NCI-H774 (cell line): ENCODE results near the gene AQP6.

ENCODE experiments used
- DNase-seq: peaks from one replicate; lab custom pipeline; 2025; lab: John Stamatoyannopoulos, UW

Gene AQP6

GRCh38 chr12:49942921-49943624 lies 29.7 kb upstream of the AQP6 start:
- no peak for DNase-seq

DNA sequence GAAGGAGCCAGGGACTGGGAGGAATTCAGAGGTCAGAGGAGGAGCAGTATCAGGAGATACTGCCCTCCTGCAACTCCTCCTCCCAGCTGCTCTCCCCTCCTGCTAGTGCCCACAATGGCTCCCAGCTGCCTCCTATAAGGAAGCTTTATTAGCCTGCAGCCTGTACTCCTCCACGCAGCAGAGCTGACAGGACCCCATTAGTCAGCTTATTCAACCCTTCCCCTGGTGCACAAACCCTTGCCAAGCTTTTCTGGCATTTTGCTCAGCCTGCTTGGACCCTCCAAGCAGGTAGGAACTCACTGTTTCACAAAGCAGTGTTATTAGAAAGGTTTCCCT lies 29.2 kb upstream of the AQP6 start:
- no peak for DNase-seq

DNA sequence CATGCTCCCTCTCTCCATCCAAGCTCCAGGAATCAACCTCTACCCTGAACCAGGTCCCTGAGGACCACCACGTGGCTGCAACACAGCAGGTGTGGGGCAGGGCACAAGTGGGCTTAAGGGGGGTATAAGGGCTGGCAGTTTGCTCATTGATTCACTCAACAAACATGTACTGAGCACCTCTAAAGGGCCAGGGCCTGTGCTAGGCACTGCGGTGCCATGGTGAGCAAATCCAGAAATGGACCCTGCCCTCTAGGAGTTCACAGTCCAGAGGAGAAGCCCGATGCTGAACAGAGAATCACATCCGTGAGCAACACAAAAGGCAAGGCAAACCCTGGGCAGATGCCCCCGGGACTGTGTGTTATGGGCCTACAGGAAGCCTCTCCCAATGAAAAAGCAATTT lies 28.7 kb upstream of the AQP6 start:
- DNase-seq, result no peak

DNA sequence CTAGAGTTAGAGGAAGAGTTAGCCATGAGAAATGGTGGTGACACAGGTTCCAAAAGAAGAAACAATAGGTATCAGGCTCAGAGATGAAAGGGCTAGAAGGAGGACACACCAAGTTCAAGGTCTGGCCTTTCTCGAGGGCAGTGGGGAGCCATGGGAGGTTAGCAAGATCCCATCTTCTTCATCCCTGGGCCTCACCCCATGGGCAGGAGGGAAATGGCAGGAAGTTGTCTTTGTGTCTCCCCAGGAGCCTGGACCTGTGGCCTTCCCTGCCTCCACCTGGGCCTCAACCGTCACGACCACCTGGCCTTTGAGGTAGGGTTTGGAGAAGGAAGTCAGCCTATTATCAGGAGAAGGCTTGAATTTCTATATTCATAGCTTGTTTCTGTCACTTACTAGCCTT lies 28.0 kb upstream of the AQP6 start:
- no peak for DNase-seq

DNA sequence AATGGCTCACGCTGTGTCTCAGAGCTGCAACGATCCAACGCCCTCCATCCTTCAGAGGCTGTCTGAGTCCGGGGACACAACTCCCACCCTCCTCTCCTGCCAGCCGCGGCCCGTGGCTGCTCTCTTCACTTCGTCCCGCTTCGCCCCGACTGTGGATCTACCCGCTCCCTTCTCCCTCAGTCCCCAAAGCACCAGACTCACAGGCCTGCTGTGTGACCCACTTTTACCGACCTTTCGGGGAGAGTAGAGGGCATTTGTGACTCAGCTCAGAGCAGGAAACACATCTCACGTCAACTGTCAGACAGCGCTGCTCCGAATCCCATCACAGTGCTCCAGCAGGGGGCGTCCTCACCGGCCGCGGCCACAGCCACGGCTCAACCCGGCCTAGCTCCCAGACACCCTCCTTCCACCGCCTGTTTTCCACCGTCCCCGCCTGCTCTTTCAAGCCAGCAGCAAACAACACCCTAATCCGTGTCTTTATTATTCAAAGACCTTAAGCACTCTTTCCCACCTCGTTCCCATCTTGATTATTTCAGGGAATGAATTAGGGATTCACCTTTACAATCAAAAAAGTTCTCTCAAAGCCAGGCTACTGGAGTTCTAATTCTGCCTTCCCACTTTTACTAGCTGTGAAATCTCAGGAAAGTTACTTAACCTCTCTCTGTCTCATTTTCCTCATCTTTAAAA lies 27.2 kb upstream of the AQP6 start:
- DNase-seq, result peak; percentile 64

DNA sequence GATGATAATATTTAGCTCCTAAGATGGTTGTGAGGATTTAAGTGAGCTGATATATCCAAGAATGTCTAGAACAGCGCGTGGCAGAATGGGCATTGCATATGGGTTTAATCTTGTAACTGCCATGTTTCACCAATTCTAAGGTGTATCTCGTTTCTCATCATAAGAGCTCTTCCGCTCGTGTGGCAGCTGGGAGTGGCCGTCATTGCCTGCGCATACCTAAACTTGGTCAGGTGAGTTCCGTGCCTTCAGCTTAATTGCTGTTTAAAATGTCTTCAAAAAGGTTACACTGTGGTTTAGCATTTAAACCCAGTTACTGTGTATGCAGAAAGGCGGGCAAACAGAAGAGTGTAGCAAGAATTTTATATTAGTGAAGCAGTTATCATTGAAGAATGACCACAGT lies 26.7 kb upstream of the AQP6 start:
- no peak for DNase-seq

GRCh38 chr12:49946497-49946896 lies 26.2 kb upstream of the AQP6 start:
- no peak for DNase-seq

GRCh38 chr12:49947593-49948226 lies 25.0 kb upstream of the AQP6 start:
- no peak for DNase-seq

DNA sequence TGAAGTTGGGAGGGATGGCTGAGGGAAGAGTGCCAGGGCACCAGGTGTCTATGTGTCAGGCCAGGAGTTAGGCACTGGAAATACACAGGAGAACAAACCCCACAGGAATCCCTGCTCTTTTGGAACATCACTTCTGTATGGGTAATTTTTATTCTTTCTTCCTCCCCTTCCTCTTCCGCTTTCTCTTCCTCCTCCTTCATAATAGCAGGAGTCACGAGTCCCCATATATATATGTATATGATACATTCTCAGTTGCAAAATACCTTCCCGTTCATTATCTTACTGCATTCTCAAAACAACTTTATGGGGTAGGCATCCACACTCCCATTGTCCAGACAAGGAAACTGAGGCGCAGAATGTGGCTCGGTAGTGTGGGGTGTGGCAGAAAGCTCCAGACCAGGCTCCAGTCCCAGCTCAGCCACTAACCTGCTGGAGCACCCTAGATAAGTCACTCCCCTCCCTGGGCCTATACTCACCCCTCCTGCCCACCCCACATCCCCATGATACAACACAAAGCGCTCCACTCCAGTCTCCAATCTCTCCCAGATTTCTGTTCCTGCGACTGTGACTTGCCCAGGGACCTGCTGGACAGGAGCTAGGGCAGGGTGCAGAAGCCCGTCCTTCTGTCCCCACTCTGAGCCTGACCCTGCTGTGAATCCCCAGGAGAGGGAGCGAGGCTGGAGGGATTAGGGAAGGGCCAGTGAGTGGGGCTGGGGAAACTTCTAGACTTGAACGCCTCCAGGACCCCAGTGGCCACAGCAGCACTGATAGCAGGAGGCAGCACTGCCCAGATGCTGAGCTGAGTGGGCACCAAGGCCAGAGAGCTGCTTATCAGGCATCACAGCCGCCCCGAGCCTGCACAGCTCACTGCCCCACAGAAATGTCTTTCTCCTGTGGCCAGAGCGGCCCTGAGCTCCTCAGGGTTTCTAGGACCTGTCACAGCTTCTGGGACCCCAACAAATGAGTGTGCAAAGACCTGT lies 23.6 kb upstream of the AQP6 start:
- no peak for DNase-seq

DNA sequence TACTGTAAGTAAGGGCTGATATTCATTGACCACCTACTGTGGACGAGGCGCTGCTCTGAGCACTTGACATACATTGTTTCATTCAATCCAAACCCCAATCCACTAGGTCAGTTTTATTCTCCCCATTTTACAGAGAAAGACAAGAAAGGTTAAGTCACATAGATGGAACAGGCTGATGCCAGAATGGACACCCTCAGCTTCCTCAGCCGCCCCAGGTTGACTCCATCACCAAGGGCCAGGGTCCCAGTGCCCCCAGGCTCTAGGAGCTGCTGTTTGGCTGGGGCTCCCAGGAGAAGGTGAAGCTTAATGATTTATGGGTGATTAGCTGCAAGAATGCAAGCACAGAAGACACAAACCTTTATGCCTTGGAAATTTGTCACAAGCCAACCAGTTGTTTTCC lies 22.9 kb upstream of the AQP6 start:
- DNase-seq, result no peak

GRCh38 chr12:49950273-49951251 lies 22.2 kb upstream of the AQP6 start, which contains the start of gene AQP2:
TSS of gene AQP2 (plus strand) at chr12:49950737. CDS start at chr12:49950831, 94 bp downstream.
- DNase-seq, result no peak

DNA sequence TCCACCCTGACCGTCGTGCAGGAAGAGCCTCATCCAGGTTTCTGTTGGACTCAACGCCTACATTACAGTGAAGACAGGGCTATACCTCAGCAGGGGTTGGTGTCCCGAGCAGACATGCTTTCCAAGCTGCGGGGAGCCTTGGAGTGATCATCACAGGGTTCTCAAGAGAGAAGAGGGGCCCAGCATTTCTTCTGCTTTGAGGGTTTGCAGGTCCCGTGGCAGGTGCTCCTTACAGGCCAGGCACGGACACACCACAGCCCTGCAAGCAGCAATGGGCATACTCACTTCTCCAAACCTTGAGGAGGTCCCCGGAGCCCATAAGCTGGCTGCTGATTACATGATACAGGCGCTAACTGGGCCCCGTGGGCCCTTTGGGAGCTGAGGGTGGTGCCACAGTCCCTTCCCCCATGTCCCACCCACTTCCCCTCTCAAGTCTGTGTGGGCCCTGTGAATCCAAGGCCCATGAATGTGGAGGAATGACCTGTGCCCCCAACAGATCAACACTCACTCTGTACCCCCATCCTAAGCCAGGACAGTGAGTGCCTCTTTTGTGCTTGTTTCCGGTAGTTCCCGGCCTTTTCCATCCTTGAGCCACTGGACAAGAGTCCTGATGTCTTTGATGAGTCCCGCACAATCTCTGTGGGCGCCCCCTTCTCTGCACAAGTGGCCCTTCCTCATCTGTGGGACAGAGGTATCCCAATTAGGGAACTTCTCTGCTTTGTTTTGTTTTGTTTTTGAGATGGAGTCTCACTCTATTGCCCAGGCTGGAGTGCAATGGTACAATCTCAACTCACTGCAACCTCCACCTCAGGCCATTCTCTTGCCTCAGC lies 21.1 kb upstream of the AQP6 start:
- no peak for DNase-seq

DNA sequence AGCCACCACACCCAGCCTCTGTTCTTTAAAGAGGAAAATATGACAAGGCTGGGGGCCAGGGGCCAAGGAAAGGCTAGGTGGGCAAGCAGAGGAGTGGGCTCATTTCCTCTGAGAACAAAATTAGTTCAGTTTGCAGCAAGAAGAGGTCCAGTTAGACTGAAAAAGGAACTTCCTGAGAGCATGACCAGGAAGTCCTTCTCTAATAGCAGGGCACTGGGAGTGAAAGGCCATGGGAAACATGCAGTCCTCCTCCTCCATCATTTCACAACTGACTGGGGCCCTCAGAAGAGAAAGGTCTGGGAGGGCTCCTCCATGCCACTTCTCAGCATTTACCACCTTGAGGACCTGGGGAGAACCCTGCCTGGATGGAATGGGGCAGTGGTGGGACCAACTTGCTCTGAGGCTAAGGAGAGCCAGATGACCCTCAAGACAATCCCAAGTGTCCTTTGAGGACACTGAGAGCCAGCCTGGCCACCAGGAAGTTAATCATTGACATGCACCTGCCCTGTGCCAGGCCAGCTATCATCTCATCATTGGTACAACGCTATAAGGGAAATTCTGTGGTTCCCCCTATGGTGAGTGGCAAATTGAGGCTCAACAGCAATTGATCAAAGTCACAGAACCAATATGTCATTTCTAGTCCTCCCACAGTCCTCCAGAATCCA lies 20.2 kb upstream of the AQP6 start:
- no peak for DNase-seq

- DNase-seq, result no peak
Measured at GRCh38 chr12:49953151-49953550, 19.6 kb upstream of the AQP6 start.

DNA sequence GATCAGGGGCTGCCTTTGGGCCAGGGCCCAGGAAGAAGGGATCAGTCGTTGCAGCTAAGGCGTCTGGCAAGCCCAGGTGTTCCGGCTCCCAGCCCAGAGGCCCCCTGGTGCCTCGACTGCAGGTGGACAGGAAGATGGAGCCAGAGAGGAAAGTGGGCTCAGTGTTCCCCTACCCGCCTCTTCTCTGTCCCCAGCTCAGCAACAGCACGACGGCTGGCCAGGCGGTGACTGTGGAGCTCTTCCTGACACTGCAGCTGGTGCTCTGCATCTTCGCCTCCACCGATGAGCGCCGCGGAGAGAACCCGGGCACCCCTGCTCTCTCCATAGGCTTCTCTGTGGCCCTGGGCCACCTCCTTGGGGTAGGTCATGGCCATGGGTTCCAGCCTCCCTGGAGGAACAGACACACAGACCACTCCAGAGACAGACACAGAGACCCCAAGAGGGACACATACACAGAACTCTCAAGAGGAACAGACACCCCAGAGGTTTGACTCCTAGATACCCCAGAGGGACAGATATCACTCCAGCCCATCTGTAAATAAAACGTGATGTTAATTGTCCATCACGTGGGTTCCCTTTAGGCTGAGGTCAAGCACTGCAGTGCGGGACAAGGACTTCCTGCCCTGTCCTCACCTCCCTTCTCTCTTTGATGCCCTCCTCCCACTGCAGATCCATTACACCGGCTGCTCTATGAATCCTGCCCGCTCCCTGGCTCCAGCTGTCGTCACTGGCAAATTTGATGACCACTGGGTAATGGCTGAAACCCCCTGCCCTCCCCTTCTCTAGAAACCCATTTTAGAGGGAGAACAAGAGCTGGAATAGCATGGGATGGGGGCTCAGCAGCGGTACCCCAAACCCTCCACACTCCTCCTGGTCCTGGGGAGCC lies 18.5 kb upstream of the AQP6 start:
- no peak for DNase-seq

- DNase-seq, result no peak
Measured at GRCh38 chr12:49954863-49955830, 17.6 kb upstream of the AQP6 start.
